Adipocyte (in vitro differentiated cells): Measurements from ENCODE around the gene PXN.
"Not testable (repeated sequence)": the region's sequence is repeated elsewhere in the genome, so short reads cannot be mapped to it uniquely, and the experiment has no call there.

Experiments used
- DNase-seq: peaks from one replicate; pipeline ENCODE4 v3.0.0-alpha.2; 2015; ENCODE audit warnings: low read depth
- H3K27me3 ChIP-seq: replicated peaks from 2 replicates; pipeline ENCODE4 v1.7.0; 2013; ENCODE audit warnings: mild to moderate bottlenecking, low read length, moderate library complexity; ENCODE audit not compliant: control insufficient read depth, insufficient read depth
- H3K36me3 ChIP-seq: 2 replicates; pipeline ENCODE4 v1.7.0; 2013; ENCODE audit warnings: low read length, mild to moderate bottlenecking, moderate library complexity; ENCODE audit not compliant: control insufficient read depth, insufficient read depth, severe bottlenecking
- H3K4me1 ChIP-seq: 2 replicates; pipeline ENCODE4 v1.7.0; 2013; ENCODE audit warnings: mild to moderate bottlenecking, low read length, moderate library complexity; ENCODE audit not compliant: control insufficient read depth, insufficient read depth
- H3K4me3 ChIP-seq: 2 replicates; pipeline ENCODE4 v1.7.0; 2013; ENCODE audit warnings: mild to moderate bottlenecking, low read length, moderate library complexity
- H3K9ac ChIP-seq: 2 replicates; pipeline ENCODE4 v1.7.0; 2013; ENCODE audit warnings: mild to moderate bottlenecking, low read length, moderate library complexity
- H3K9me3 ChIP-seq: 2 replicates; pipeline ENCODE4 v1.7.0; 2013; ENCODE audit warnings: mild to moderate bottlenecking, low read length, moderate library complexity; ENCODE audit not compliant: control insufficient read depth

PXN gene

GRCh38 chr12:120211243-120211903, 54.2 kb downstream of the PXN start:
- Histone ChIP-seq H3K9me3 (no peaks in the 10 kb centered on the region), H3K4me1 (peaks cover 5% of the 10 kb centered on the region), H3K9ac (no peak overlapping the region), H3K36me3 (peaks cover 79% of the 10 kb centered on the region), H3K27me3 (no peaks in the 10 kb centered on the region), H3K4me3 (no peak overlapping the region)
- no peak for DNase-seq

DNA sequence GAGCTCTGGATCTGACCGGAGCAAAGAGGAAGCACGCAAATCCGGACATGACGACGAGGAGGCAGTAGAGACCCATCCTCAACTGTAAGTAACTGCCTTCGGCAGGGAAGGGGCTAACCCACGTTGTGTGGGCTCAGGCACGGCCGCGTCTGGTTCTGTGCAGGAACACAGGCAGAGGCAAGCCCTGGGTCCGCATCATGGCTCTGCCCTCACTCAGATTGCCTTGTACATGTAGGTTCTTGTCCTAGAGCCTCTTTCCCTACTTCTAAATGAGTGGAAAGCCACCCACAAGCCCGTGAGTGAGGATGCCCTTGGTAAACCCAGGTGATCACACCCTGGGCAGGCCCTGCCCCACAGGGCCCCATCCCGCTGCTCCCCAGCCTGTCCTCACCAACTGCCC, 55.7 kb downstream of the PXN start:
- no peak overlapping the region for H3K9ac ChIP-seq
- H3K36me3 ChIP-seq: peaks cover 70% of the 10 kb centered on the region
- DNase-seq: no peak
- H3K9me3 ChIP-seq: no peaks in the 10 kb centered on the region
- no peaks in the 10 kb centered on the region for H3K27me3 ChIP-seq
- H3K4me3 ChIP-seq: no peak overlapping the region
- H3K4me1 ChIP-seq: peaks cover 5% of the 10 kb centered on the region

GRCh38 chr12:120207227-120207626, 58.3 kb downstream of the PXN start:
- Histone ChIP-seq H3K9ac (no peak overlapping the region), H3K36me3 (peaks cover 45% of the 10 kb centered on the region), H3K9me3 (no peaks in the 10 kb centered on the region), H3K4me1 (no peaks in the 10 kb centered on the region), H3K27me3 (no peaks in the 10 kb centered on the region), H3K4me3 (no peak overlapping the region)
- DNase-seq: no peak

DNA sequence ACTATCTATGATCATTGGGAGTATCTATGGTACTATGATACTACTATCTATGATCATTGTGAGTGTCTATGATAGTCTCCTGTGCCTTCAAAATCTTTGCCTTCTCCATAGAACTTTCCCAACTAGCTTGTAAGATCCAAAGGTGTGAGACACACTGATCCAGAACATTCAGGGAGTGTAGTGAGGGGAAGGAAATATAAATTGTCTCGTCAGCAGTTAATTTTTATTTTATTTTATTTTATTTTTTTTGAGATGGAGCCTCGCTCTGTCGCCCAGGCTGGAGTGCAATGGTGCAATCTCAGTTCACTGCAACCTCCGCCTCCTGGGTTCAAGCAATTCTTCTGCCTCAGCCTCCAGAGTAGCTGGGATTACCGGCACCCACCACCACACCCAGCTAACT, 58.7 kb downstream of the PXN start:
- not testable (repeated sequence) for H3K4me3 ChIP-seq, H3K27me3 ChIP-seq, H3K9ac ChIP-seq, H3K9me3 ChIP-seq, DNase-seq, H3K4me1 ChIP-seq
- peaks cover 41% of the 10 kb centered on the region for H3K36me3 ChIP-seq

- H3K9me3 ChIP-seq: no peaks in the 10 kb centered on the region
- H3K4me3 ChIP-seq: no peak overlapping the region
- H3K36me3 ChIP-seq: peaks cover 35% of the 10 kb centered on the region
- no peak overlapping the region for H3K9ac ChIP-seq
- no peaks in the 10 kb centered on the region for H3K27me3 ChIP-seq
- no peaks in the 10 kb centered on the region for H3K4me1 ChIP-seq
- no peak for DNase-seq
Measured at GRCh38 chr12:120206228-120206627, 59.3 kb downstream of the PXN start.

- H3K9me3 ChIP-seq: no peaks in the 10 kb centered on the region
- no peak overlapping the region for H3K4me3 ChIP-seq
- DNase-seq: no peak
- H3K36me3 ChIP-seq: peaks cover 23% of the 10 kb centered on the region
- H3K4me1 ChIP-seq: peaks cover 3% of the 10 kb centered on the region
- H3K9ac ChIP-seq: no peak overlapping the region
- no peaks in the 10 kb centered on the region for H3K27me3 ChIP-seq
Measured at GRCh38 chr12:120204171-120204570, 61.4 kb downstream of the PXN start.

GRCh38 chr12:120200364-120200800, 65.1 kb downstream of the PXN start:
- Histone ChIP-seq H3K9me3 (no peaks in the 10 kb centered on the region), H3K36me3 (peaks cover 42% of the 10 kb centered on the region), H3K27me3 (no peaks in the 10 kb centered on the region), H3K4me1 (peaks cover 41% of the 10 kb centered on the region), H3K9ac (peak overlapping the region; percentile 99), H3K4me3 (peak overlapping the region; percentile 99)
- no peak for DNase-seq

DNA sequence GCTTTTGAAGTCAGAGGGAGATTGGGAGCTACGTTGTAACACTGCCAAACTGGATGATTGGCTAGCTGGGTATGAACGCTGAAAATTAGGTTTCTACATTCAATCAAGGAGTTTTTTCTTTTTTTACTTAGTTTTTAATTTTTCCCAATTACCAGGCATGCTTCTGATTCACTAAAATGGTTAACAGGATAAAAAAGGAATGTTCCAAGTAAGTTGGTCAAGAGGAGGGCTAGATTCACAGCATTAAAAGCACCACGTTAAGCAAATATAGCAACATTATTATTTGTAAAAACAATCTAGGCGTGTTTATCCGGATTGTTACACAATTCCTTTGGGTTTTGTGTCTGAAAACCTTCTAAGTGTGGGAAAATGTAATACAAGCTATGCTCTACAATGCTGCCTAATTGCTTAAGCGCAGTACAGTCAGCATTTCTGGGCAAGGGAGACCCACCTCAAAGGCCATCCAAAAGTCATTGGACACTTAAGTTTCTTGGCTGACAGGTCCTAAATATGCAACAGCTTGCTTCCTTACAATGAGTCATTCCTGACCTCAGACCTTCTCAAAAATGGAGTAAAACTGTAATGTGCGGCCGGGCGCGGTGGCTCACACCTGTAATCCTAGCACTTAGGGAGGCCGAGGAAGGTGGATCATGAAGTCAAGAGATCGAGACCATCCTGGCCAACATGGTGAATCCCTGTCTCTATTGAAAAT, 65.8 kb downstream of the PXN start:
- Histone ChIP-seq H3K4me3 (peak overlapping the region; percentile 99), H3K4me1 (peaks cover 47% of the 10 kb centered on the region), H3K9me3 (no peaks in the 10 kb centered on the region), H3K9ac (peak overlapping the region; percentile 99), H3K36me3 (peaks cover 42% of the 10 kb centered on the region), H3K27me3 (no peaks in the 10 kb centered on the region)
- peak; percentile 88 for DNase-seq

- H3K27me3 ChIP-seq: no peaks in the 10 kb centered on the region
- H3K4me1 ChIP-seq: peaks cover 47% of the 10 kb centered on the region
- H3K36me3 ChIP-seq: peaks cover 42% of the 10 kb centered on the region
- peak overlapping the region; percentile 99 for H3K4me3 ChIP-seq
- DNase-seq: no peak
- no peaks in the 10 kb centered on the region for H3K9me3 ChIP-seq
- peak overlapping the region; percentile 99 for H3K9ac ChIP-seq
Measured at GRCh38 chr12:120199025-120199424, 66.5 kb downstream of the PXN start.

DNA sequence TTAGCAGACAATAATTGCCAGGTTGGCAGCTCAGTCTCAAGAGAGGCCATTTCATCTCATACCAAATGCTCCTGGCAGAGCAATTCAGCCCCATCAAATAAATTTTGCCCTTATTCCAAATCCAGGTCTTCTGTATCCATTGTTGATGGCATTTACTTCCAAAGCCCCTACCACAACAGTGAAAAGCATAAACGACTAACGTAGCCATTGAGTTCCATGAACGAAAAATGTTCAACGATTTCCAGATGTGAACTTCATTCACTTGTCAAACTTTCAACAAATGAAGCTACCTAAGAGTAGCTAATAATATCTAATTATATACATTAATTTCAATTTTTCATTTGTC, 68.0 kb downstream of the PXN start:
- H3K4me3 ChIP-seq: peak overlapping the region; percentile 99
- H3K4me1 ChIP-seq: peaks cover 55% of the 10 kb centered on the region
- peak overlapping the region; percentile 63 for H3K9ac ChIP-seq
- DNase-seq: no peak
- H3K36me3 ChIP-seq: peaks cover 42% of the 10 kb centered on the region
- no peaks in the 10 kb centered on the region for H3K9me3 ChIP-seq
- no peaks in the 10 kb centered on the region for H3K27me3 ChIP-seq

DNA sequence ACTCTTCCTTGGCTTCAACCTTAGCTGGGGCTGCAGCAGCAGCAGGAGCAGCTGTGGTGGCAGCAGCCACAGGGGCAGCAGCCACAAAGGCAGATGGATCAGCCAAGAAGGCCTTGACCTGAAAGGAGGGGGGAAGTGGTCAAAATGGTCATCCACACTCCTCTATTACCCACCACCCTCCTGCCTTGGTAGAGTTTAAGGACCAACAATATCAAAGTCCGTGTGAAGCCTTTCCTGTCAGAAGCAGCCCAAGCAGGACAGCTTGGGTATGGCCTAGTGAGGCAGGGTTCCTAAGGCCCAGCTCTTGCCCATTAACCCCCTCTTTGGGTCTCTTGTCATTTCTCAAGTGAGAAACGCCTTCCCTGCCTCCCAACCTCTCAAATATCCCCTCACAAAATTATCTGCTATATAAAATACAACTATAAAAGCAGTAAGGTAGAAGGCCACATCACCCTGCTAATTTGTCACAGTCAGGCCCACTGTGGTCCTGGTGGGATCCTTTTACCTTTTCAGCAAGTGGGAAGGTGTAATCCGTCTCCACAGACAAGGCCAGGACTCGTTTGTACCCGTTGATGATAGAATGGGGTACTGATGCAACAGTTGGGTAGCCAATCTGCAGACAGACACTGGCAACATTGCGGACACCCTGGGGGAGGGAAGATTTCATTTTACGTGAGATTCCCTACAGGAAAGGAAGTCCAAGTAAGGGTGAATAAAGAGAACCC, 68.6 kb downstream of the PXN start:
- H3K9me3 ChIP-seq, H3K27me3 ChIP-seq, DNase-seq: not testable (repeated sequence)
- Histone ChIP-seq H3K9ac (peak overlapping the region; percentile 63), H3K4me3 (peak overlapping the region; percentile 99), H3K4me1 (peaks cover 55% of the 10 kb centered on the region), H3K36me3 (peaks cover 42% of the 10 kb centered on the region)
